Measurements from ENCODE around the gene TENT5C. TPM values are rescaled to one million over a fixed set of nuclear protein-coding genes. Genes with fewer than 3 reads are reported as not detected.

The TENT5C gene
- total and polyA plus RNA-seq, 9 of the 15 experiments (the other 6 are each of a cell fraction or from before 2014, with no cell fraction given) = 1.8 to 7.7 (median 4.0) TPM

- no peak for TF ChIP-seq RBM17 (IDR thresholded peaks at IDR 0.05; ENCODE audit: borderline replicate concordance, low read depth, low read length)
- peak; percentile 92 for TF ChIP-seq ZEB2 (IDR thresholded peaks at IDR 0.05)
- TF ChIP-seq PCBP2 (IDR thresholded peaks at IDR 0.05; ENCODE audit: low read depth, low read length, poor library complexity, severe bottlenecking) = no peak
- TF ChIP-seq MCM2 (IDR thresholded peaks at IDR 0.05; ENCODE audit: low read depth) = no peak
- TF ChIP-seq ZNF766 (CRISPR knock-in tag; conservative IDR thresholded peaks at IDR 0.05) = no peak
- no peak for TF ChIP-seq LARP7 (IDR thresholded peaks at IDR 0.05)
- no peak for TF ChIP-seq ZNF121 (CRISPR knock-in tag; conservative IDR thresholded peaks at IDR 0.05)
- peak; percentile 67 for TF ChIP-seq KHSRP (IDR thresholded peaks at IDR 0.05)
- TF ChIP-seq HDAC3 (IDR thresholded peaks at IDR 0.05; ENCODE audit: borderline replicate concordance, partially characterized antibody) = peak; percentile 91
- TF ChIP-seq ZNF707 (CRISPR knock-in tag; conservative IDR thresholded peaks at IDR 0.05) = peak; percentile 23; the same call in 1 of the 2 replicates
- TF ChIP-seq CREB1 (IDR thresholded peaks at IDR 0.05) = peak; percentile 67; the same call in 1 of the 2 replicates
- TF ChIP-seq CREB1 (CRISPR knock-in tag; IDR thresholded peaks at IDR 0.05) = no peak
- no peak for TF ChIP-seq ZKSCAN3 (CRISPR knock-in tag; IDR thresholded peaks at IDR 0.05)
- TF ChIP-seq CEBPB (tag; IDR thresholded peaks at IDR 0.05) = peak; percentile 85
- no peak for TF ChIP-seq STAT6 (CRISPR knock-in tag; IDR thresholded peaks at IDR 0.05)
- TF ChIP-seq, protein P1, sequence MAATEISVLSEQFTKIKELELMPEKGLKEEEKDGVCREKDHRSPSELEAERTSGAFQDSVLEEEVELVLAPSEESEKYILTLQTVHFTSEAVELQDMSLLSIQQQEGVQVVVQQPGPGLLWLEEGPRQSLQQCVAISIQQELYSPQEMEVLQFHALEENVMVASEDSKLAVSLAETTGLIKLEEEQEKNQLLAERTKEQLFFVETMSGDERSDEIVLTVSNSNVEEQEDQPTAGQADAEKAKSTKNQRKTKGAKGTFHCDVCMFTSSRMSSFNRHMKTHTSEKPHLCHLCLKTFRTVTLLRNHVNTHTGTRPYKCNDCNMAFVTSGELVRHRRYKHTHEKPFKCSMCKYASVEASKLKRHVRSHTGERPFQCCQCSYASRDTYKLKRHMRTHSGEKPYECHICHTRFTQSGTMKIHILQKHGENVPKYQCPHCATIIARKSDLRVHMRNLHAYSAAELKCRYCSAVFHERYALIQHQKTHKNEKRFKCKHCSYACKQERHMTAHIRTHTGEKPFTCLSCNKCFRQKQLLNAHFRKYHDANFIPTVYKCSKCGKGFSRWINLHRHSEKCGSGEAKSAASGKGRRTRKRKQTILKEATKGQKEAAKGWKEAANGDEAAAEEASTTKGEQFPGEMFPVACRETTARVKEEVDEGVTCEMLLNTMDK (IDR thresholded peaks at IDR 0.05; ENCODE audit: borderline replicate concordance, insufficient read depth, low read depth, low read length, poor library complexity, severe bottlenecking) = no peak
- no peak for TF ChIP-seq HDAC6 (IDR thresholded peaks at IDR 0.05; ENCODE audit: low read depth, low read length)
- TF ChIP-seq NR2C2 (CRISPR knock-in tag; IDR thresholded peaks at IDR 0.05) = no peak
- TF ChIP-seq NR2C2 (tag; IDR thresholded peaks at IDR 0.05) = 0 out of 2 replicates have a peak, but pooled peaks have one; percentile 17
- TF ChIP-seq ZNF282 (CRISPR knock-in tag; IDR thresholded peaks at IDR 0.05) = no peak
- no peak for TF ChIP-seq GABPA (tag; conservative IDR thresholded peaks at IDR 0.05; ENCODE audit: low read depth)
- peak; percentile 94 for TF ChIP-seq ZBED1 (IDR thresholded peaks at IDR 0.05)
- TF ChIP-seq, protein P2, sequence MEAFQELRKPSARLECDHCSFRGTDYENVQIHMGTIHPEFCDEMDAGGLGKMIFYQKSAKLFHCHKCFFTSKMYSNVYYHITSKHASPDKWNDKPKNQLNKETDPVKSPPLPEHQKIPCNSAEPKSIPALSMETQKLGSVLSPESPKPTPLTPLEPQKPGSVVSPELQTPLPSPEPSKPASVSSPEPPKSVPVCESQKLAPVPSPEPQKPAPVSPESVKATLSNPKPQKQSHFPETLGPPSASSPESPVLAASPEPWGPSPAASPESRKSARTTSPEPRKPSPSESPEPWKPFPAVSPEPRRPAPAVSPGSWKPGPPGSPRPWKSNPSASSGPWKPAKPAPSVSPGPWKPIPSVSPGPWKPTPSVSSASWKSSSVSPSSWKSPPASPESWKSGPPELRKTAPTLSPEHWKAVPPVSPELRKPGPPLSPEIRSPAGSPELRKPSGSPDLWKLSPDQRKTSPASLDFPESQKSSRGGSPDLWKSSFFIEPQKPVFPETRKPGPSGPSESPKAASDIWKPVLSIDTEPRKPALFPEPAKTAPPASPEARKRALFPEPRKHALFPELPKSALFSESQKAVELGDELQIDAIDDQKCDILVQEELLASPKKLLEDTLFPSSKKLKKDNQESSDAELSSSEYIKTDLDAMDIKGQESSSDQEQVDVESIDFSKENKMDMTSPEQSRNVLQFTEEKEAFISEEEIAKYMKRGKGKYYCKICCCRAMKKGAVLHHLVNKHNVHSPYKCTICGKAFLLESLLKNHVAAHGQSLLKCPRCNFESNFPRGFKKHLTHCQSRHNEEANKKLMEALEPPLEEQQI (IDR thresholded peaks at IDR 0.05) = 0 out of 2 replicates have a peak, but pooled peaks have one; percentile 22
Observed at GRCh38 chr1:117613249-117613968, 7.6 kb downstream of the TENT5C start (continued).

Data from K562 (cell line).